GM21367 (cell line): ENCODE data around the gene PARP9.

ENCODE experiments used
- ATAC-seq: cut with Tn5 transposase; IDR thresholded peaks from one replicate; pipeline ENCODE4 v1.9.1; 2021; ENCODE audit not compliant: unreplicated experiment

The PARP9 gene

GRCh38 chr3:122493296-122493695 lies 70.8 kb downstream of the PARP9 start:
- no peak for ATAC-seq

GRCh38 chr3:122488262-122488973 lies 75.7 kb downstream of the PARP9 start:
- no peak for ATAC-seq

GRCh38 chr3:122484985-122485384 lies 79.1 kb downstream of the PARP9 start:
- ATAC-seq: no peak

GRCh38 chr3:122481390-122481789 lies 82.7 kb downstream of the PARP9 start:
- ATAC-seq: no peak
